MM.1S (cell line): ENCODE data around the gene USP32.

ENCODE experiments used
- EZH2 ChIP-seq: fragments of 300-600 bp; sonication (generic); optimal IDR thresholded peaks from 2 replicates; pipeline ENCODE3; 2017; ENCODE audit warnings: low read depth, mild to moderate bottlenecking, antibody characterized with exemption, low read length, mixed read lengths
- TF ChIP-seq, protein P1 (sequence below): fragments of 300-600 bp; sonication (generic); IDR thresholded peaks from 2 replicates; pipeline ENCODE4 v1.5.1; 2016; ENCODE audit warnings: antibody characterized with exemption, low read length, mixed read lengths

DNA sequence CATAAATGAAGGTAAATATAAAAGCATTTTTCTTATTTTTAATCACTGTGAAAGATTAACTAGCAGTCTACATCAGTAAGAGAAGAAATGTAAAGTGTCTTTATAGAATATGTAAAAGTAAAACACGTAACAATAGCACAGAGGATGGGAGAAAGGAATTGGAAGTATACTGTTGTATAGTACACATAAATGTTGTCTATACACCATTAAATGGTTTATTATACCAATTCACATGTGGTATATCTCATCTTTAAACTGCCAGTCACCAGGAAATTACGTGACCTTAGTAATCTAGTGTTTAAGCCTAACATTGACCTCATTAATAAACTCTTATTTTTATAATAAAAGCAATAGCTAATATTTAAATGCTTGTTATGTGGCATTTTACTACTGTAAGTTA, 87.4 kb downstream of the USP32 start:
- TF ChIP-seq, protein P1, sequence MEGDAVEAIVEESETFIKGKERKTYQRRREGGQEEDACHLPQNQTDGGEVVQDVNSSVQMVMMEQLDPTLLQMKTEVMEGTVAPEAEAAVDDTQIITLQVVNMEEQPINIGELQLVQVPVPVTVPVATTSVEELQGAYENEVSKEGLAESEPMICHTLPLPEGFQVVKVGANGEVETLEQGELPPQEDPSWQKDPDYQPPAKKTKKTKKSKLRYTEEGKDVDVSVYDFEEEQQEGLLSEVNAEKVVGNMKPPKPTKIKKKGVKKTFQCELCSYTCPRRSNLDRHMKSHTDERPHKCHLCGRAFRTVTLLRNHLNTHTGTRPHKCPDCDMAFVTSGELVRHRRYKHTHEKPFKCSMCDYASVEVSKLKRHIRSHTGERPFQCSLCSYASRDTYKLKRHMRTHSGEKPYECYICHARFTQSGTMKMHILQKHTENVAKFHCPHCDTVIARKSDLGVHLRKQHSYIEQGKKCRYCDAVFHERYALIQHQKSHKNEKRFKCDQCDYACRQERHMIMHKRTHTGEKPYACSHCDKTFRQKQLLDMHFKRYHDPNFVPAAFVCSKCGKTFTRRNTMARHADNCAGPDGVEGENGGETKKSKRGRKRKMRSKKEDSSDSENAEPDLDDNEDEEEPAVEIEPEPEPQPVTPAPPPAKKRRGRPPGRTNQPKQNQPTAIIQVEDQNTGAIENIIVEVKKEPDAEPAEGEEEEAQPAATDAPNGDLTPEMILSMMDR, result no peak
- TF ChIP-seq EZH2, result no peak
